ENCODE measurements around the gene DACH1. TPM values are rescaled to one million over a fixed set of nuclear protein-coding genes. Genes with fewer than 3 reads are reported as not detected.

The DACH1 gene
- total RNA-seq: not detected

DNA sequence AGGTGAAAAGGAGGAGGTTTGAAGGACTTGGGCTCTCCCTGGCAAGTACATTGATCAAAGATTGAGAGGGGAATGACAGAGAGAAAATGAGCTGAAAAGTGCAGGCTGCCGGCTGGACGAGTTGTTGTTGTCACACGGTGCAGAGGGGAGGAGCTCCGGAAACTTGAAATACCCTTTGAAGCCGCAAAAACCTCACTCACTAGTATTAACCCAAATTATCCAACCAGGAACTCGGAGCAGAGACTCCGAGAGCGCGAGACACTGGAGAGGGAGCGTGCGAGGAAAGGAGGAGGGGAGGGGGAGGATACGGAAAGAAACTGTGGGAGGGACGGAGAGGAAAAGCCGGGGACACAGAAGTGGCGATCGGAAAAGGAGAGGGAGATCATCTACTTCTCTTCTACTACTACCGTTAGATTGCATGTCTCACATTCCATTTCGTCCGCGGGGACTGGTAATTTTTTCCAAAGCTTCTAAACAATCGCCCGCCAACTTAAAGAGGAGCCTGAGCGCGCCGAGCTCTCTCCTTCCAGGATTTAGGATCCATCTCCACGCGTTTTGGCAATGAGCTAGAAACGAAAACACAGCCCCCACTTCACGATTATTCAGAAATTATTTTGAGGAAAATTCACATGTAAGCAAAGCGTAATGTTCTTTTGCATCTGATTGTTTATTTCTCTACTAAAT, at the start of gene DACH1:
TSS of gene DACH1 (minus strand) at position 74 of the 684 bp plus-strand sequence.

